ENCODE data around the gene DRC7. TPM values are rescaled to one million over a fixed set of nuclear protein-coding genes. Genes with fewer than 3 reads are reported as not detected.

The DRC7 gene
- total RNA-seq, 2 donors from 2014 or later: not detected

DNA sequence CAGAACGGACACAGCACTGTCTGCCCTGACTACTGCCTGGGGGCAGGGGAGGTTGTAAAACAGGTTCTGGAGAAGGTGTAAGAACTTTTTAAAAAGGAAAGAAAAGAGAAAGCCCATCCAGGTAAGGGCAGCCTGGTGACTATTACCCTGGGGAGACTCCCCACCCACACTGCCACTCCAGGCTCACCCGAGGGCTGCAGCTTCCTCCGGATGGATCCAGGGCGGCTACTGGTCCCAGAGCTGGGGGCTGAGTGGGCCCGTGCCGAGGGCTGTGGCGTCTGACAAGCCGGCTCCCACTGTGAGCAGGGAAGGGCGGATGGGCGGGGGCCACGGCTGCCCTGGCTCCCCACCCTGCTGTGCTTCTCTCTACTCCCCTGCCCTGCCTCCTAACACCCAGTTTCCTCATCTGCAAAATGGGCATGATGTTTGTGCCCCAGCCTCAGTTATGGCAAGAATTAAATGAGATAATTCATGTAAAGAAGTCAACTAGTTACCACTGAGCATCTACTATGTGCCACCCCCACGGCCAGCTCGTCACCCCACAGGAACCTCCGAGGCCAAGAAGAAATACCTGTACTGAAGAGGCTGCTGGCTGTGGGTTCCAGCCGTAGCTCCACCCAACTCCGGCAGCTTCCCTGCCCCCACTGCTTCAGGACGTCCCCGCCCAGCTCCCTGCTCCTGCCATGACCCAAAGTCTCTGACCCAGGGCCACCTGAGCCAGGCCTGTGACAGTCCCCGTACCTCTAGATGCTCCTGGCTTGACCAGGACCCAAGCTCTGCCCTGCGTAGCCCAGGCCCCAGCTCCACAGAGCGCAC lies 65.1 kb downstream of the DRC7 start:
- DNase-seq: no peak
- H3K27ac ChIP-seq: no peak overlapping the region
- TF ChIP-seq, protein P1, sequence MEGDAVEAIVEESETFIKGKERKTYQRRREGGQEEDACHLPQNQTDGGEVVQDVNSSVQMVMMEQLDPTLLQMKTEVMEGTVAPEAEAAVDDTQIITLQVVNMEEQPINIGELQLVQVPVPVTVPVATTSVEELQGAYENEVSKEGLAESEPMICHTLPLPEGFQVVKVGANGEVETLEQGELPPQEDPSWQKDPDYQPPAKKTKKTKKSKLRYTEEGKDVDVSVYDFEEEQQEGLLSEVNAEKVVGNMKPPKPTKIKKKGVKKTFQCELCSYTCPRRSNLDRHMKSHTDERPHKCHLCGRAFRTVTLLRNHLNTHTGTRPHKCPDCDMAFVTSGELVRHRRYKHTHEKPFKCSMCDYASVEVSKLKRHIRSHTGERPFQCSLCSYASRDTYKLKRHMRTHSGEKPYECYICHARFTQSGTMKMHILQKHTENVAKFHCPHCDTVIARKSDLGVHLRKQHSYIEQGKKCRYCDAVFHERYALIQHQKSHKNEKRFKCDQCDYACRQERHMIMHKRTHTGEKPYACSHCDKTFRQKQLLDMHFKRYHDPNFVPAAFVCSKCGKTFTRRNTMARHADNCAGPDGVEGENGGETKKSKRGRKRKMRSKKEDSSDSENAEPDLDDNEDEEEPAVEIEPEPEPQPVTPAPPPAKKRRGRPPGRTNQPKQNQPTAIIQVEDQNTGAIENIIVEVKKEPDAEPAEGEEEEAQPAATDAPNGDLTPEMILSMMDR (IDR thresholded peaks at IDR 0.05): no peak
- intact Hi-C loops (cut with DNase I): loop anchor here (10.0 kb wide), 1 partner anchor 235 kb away; no protein-coding TSS in a partner anchor
- H3K4me3 ChIP-seq: no peak overlapping the region
- H3K9me3 ChIP-seq: no peaks in the 10 kb centered on the region
- no peak overlapping the region for H3K9ac ChIP-seq (ENCODE audit: low read depth in 2 of 2, low read length in 2 of 2)
- H3K4me1 ChIP-seq: no peaks in the 10 kb centered on the region
- no peaks in the 10 kb centered on the region for H3K27me3 ChIP-seq
- H3K36me3 ChIP-seq: no peaks in the 10 kb centered on the region

DNA sequence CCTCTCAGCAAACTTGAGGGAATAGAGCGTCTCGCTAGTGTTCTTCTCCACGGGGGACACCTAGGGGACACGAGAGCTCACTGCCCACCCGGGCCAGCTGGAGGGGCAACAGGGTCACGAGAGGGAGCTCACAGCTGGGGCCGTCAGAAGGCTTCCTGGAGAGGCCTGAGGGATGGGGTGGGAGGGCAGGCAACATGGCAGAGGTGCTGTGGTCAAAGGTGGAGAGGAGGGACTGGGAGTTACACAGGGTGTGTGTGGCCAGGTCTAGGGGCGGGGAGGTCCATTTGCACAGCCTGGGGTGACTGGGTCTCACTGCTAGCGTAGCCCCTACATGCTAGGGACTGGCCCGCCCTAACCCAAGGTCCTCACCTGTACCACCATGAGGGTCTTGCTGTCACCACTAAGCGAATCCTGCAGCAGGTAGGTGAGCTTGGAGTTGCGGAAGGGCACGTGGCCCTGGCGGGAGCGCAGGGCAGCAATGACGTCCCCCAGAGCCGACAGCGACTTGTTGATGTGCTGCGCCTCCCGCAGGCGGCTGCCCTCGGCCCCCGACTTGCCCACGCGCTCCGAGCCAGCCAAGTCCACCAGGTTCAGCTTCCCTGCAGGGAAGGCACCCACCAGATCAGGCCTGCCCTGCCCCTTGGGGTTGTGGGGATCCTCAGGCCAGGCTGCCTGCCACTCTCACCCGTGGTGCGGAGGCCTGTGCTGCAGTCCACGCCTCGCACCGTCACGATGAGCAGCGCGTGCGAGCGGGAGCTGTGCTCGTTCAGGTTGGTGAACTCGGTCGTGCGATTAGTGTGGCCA lies 66.0 kb downstream of the DRC7 start:
- no peak for DNase-seq
- intact Hi-C loops (cut with DNase I): no loop called here
- H3K4me1 ChIP-seq: no peaks in the 10 kb centered on the region
- no peaks in the 10 kb centered on the region for H3K27me3 ChIP-seq
- H3K27ac ChIP-seq: no peak overlapping the region
- no peak overlapping the region for H3K9ac ChIP-seq (ENCODE audit: low read depth in 2 of 2, low read length in 2 of 2)
- TF ChIP-seq, protein P1 (IDR thresholded peaks at IDR 0.05): no peak
- no peaks in the 10 kb centered on the region for H3K36me3 ChIP-seq
- no peak overlapping the region for H3K4me3 ChIP-seq
- H3K9me3 ChIP-seq: no peaks in the 10 kb centered on the region

DNA sequence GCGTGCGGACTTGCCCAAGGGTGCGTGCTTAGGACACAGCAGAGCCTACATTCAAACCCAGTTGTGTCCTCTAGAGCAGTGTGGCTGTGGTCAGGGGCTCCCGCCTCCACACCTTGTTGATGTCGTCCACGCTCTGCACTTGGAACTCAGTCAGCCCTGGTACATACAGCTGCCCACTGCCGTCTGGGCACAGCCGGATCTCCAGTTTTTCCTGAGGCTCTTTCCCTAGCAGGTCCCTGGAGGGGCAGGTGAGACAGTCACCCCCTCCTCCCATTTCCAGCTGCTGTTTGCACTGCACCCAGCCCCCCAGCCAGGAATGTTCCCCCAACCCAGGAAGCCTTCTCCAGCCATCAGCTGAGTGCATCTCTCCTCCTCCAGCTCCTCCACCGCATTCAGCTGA lies 66.7 kb downstream of the DRC7 start:
- no peaks in the 10 kb centered on the region for H3K9me3 ChIP-seq
- no peak overlapping the region for H3K4me3 ChIP-seq
- no peaks in the 10 kb centered on the region for H3K27me3 ChIP-seq
- no peaks in the 10 kb centered on the region for H3K4me1 ChIP-seq
- intact Hi-C loops (cut with DNase I): no loop called here
- no peak for DNase-seq
- TF ChIP-seq, protein P1 (IDR thresholded peaks at IDR 0.05): no peak
- no peak overlapping the region for H3K27ac ChIP-seq
- no peak overlapping the region for H3K9ac ChIP-seq (ENCODE audit: low read depth in 2 of 2, low read length in 2 of 2)
- H3K36me3 ChIP-seq: no peaks in the 10 kb centered on the region

DNA sequence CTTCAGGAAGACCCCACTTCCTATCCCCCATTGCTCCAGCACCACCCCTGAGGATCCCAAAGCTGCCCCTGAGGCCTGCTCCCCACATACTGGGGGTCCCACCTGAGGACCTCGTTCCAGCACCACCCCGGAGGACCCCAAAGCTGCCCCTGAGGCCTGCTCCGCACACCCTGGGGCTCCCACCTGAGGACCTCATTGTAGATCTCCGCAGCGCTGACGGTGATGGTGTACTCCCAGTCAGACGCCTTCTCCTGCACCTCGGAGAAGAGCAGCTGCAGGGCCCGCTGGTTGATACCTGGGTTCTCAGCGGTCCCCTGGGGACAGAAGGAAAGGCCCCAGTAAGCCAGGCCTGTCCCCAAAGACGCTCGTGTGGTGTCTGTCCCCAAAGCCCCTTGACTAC lies 67.4 kb downstream of the DRC7 start:
- Histone ChIP-seq H3K9me3 (no peaks in the 10 kb centered on the region), H3K27ac (no peak overlapping the region), H3K4me1 (no peaks in the 10 kb centered on the region), H3K4me3 (no peak overlapping the region), H3K9ac (ENCODE audit: low read depth in 2 of 2, low read length in 2 of 2) (no peak overlapping the region), H3K36me3 (no peaks in the 10 kb centered on the region), H3K27me3 (no peaks in the 10 kb centered on the region)
- no peak for DNase-seq
- TF ChIP-seq, protein P1 (IDR thresholded peaks at IDR 0.05): no peak
- intact Hi-C loops (cut with DNase I): no loop called here

DNA sequence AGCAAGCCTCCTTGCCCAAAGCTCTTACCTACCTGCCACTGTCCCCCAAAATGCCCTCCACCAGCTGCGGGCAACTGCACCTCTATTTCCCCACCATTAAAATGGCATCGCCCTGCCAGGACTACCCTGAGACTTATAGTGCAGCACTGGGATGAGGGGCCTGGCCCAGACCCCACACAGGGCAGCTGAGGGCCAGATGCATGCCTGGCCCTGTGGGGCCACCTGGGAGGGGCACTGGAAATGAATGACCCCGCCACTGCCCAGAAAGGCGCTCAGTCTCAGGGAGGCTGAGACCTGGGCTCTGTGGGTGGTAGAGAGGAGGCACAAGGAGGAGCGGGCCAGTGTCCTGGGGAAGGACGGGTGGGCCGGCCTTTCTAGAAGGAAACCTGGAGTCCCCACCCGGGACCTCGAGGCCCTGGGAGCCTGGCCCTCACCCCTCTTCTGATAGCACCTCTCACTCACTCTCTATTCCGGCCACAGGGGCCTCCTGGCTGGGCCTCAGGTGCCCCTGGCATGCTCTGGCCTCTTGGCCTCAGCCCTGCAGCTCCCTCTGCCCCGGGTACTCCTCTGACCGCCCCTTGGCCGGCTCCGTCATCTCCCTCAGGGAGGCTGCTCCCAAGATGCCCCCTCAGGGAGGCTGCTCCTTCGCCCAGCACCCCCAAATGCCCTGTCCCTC lies 67.9 kb downstream of the DRC7 start:
- H3K4me1 ChIP-seq: no peaks in the 10 kb centered on the region
- H3K9me3 ChIP-seq: no peaks in the 10 kb centered on the region
- no peak overlapping the region for H3K9ac ChIP-seq (ENCODE audit: low read depth in 2 of 2, low read length in 2 of 2)
- no peak overlapping the region for H3K4me3 ChIP-seq
- H3K27ac ChIP-seq: no peak overlapping the region
- no peaks in the 10 kb centered on the region for H3K27me3 ChIP-seq
- no peaks in the 10 kb centered on the region for H3K36me3 ChIP-seq
- TF ChIP-seq, protein P1 (IDR thresholded peaks at IDR 0.05): no peak
- DNase-seq: no peak
- intact Hi-C loops (cut with DNase I): no loop called here
